K562 (cell line): ENCODE measurements around the gene LZTR1. TPM values are rescaled to one million over a fixed set of nuclear protein-coding genes. Genes with fewer than 3 reads are reported as not detected.

ENCODE experiments used
- MYC ChIP-seq, 2 experiments: fragments of 250-450 bp in 1 of 2; sonication (Bioruptor Pico) in 1 of 2; IDR thresholded peaks; 2 replicates each; pipeline versions ENCODE4 v1.5.1 to v1.6.1; 2012 to 2021; ENCODE audit warnings: low read depth in 2 of 2, borderline replicate concordance in 1 of 2, improper control_type of control experiment in 1 of 2, low read length in 1 of 2, mild to moderate bottlenecking in 1 of 2, moderate library complexity in 1 of 2
- NCOR1 ChIP-seq: fragments of 450-650 bp; IDR thresholded peaks from 2 replicates; pipeline ENCODE4 v1.6.1; 2016; ENCODE audit warnings: mild to moderate bottlenecking, moderate library complexity
- POLR2AphosphoS2 ChIP-seq: IDR thresholded peaks from 2 replicates; pipeline ENCODE4 v1.6.1; 2012; ENCODE audit warnings: low read length, improper control_type of control experiment
- ZNF583 ChIP-seq: fragments of 250-450 bp; sonication (Bioruptor Pico); IDR thresholded peaks from 2 replicates; pipeline ENCODE4 v1.4.0; 2020
- polyA plus RNA-seq, 8 experiments: library from polyadenylated mRNA; depleted of rRNA in 4 of 8; stranded (reverse) in 5 of 8; unstranded in 3 of 8; fragments of >200 nt; fragmentation: Nextera tagmentation in 2 of 8; fragmentation: Illumina TruSeq in 1 of 8; extraction: Ambion mirVana in 2 of 8; extraction: Trizol in 1 of 8; gene quantifications; 2 replicates each; pipeline versions ENCODE4 v1.2.1 to v1.2.3, GENCODE V29; 2011 to 2014; ENCODE audit warnings: inconsistent platforms in 1 of 8, missing spikeins in 1 of 8
- total RNA-seq, 7 experiments: library from RNA; depleted of rRNA in 6 of 7; stranded (reverse); fragments of >200 nt in 6 of 7; fragmentation: Illumina TruSeq in 2 of 7; extraction: Trizol in 2 of 7; gene quantifications; 2 replicates each; pipeline versions ENCODE4 v1.2.1 to v1.2.3, GENCODE V29; 2011 to 2021; ENCODE audit warnings: low replicate concordance in 1 of 7
- TF ChIP-seq, protein P1 (sequence below): fragments of 250-450 bp; sonication (Bioruptor Pico); IDR thresholded peaks from 2 replicates; pipeline ENCODE4 v1.5.0; 2021
- TF ChIP-seq, protein P2 (sequence below): fragments of 250-450 bp; sonication (Bioruptor Pico); IDR thresholded peaks from 2 replicates; pipeline ENCODE4 v1.5.0; 2021; ENCODE audit warnings: mild to moderate bottlenecking, borderline replicate concordance
- TF ChIP-seq, protein P3 (sequence below), 2 experiments: fragments of 200-800 bp in 1 of 2; sonication (Bioruptor generic) in 1 of 2; sonication (generic) in 1 of 2; formaldehyde crosslinking in 1 of 2; IDR thresholded peaks in 1 of 2; conservative IDR thresholded peaks in 1 of 2; 2 replicates each; pipeline versions ENCODE4 v1.5.0 to v1.6.1; 2016 to 2020; ENCODE audit warnings: missing compliant biosample characterization in 1 of 2, missing genetic modification characterization in 1 of 2, missing genetic modification reagents in 1 of 2
- TF ChIP-seq, protein P4 (sequence below): fragments of 250-450 bp; sonication (Bioruptor Pico); IDR thresholded peaks from 2 replicates; pipeline ENCODE4 v1.4.0; 2020; ENCODE audit warnings: borderline replicate concordance

LZTR1 gene
- total and polyA plus RNA-seq, 9 of the 15 experiments (the other 6 are each of a cell fraction or from before 2014, with no cell fraction given): 2.2 to 135 (median 63.0) TPM

DNA sequence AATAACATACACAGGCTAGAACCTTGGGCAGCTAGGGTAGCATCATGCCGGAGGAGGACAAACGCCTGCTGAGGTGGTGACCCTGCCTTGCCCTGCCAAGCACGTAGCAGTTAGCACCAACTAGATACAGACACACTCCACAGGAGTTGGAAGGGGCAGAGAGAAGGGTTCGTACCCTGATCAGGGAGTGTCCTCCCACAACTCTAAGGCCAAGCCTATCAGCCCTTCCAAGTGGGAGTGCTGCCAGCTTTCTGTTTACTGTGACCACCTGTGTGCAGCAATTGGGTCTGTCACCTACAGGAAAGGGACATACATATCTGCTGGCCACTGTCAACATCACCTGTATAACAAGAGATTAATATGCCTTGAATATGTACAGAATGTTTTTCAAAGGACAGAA is 21.7 kb downstream of the LZTR1 start (continued):
- TF ChIP-seq MYC (IDR thresholded peaks at IDR 0.05; ENCODE audit: low read depth, low read length): 0 out of 2 replicates have a peak, but pooled peaks have one; percentile 16
- no peak for TF ChIP-seq MYC (CRISPR knock-in tag; IDR thresholded peaks at IDR 0.05; ENCODE audit: borderline replicate concordance, low read depth)
- TF ChIP-seq, protein P1, sequence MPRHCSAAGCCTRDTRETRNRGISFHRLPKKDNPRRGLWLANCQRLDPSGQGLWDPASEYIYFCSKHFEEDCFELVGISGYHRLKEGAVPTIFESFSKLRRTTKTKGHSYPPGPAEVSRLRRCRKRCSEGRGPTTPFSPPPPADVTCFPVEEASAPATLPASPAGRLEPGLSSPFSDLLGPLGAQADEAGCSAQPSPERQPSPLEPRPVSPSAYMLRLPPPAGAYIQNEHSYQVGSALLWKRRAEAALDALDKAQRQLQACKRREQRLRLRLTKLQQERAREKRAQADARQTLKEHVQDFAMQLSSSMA: no peak
- TF ChIP-seq POLR2AphosphoS2: peak; percentile 72; the same call in 1 of the 2 replicates
- TF ChIP-seq, protein P2, sequence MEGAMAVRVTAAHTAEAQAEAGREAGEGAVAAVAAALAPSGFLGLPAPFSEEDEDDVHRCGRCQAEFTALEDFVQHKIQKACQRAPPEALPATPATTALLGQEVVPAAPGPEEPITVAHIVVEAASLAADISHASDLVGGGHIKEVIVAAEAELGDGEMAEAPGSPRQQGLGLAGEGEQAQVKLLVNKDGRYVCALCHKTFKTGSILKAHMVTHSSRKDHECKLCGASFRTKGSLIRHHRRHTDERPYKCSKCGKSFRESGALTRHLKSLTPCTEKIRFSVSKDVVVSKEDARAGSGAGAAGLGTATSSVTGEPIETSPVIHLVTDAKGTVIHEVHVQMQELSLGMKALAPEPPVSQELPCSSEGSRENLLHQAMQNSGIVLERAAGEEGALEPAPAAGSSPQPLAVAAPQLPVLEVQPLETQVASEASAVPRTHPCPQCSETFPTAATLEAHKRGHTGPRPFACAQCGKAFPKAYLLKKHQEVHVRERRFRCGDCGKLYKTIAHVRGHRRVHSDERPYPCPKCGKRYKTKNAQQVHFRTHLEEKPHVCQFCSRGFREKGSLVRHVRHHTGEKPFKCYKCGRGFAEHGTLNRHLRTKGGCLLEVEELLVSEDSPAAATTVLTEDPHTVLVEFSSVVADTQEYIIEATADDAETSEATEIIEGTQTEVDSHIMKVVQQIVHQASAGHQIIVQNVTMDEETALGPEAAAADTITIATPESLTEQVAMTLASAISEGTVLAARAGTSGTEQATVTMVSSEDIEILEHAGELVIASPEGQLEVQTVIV: no peak
- TF ChIP-seq, protein P3, sequence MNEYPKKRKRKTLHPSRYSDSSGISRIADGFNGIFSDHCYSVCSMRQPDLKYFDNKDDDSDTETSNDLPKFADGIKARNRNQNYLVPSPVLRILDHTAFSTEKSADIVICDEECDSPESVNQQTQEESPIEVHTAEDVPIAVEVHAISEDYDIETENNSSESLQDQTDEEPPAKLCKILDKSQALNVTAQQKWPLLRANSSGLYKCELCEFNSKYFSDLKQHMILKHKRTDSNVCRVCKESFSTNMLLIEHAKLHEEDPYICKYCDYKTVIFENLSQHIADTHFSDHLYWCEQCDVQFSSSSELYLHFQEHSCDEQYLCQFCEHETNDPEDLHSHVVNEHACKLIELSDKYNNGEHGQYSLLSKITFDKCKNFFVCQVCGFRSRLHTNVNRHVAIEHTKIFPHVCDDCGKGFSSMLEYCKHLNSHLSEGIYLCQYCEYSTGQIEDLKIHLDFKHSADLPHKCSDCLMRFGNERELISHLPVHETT (CRISPR knock-in tag; conservative IDR thresholded peaks at IDR 0.05 in 1 of 2, IDR thresholded peaks at IDR 0.05 in 1 of 2): no peak
- TF ChIP-seq, protein P4, sequence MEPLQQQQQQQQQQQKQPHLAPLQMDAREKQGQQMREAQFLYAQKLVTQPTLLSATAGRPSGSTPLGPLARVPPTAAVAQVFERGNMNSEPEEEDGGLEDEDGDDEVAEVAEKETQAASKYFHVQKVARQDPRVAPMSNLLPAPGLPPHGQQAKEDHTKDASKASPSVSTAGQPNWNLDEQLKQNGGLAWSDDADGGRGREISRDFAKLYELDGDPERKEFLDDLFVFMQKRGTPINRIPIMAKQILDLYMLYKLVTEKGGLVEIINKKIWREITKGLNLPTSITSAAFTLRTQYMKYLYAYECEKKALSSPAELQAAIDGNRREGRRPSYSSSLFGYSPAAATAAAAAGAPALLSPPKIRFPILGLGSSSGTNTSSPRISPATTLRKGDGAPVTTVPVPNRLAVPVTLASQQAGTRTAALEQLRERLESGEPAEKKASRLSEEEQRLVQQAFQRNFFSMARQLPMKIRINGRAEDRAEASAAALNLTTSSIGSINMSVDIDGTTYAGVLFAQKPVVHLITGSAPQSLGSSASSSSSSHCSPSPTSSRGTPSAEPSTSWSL: 0 out of 2 replicates have a peak, but pooled peaks have one; percentile 53
- no peak for TF ChIP-seq ZNF583 (CRISPR knock-in tag)
- no peak for TF ChIP-seq NCOR1
